HG02623 (cell line): Measurements from ENCODE around the gene GYPC.
A peak's percentile ranks its signal among the peaks of the same experiment; 100 is the strongest.
"Not testable (repeated sequence)": the region's sequence is repeated elsewhere in the genome, so short reads cannot be mapped to it uniquely, and the experiment has no call there.

Source experiments
- ATAC-seq: cut with Tn5 transposase; IDR thresholded peaks from one replicate; pipeline ENCODE4 v1.9.1; 2021; ENCODE audit warnings: moderate library complexity; ENCODE audit not compliant: unreplicated experiment

Gene GYPC

GRCh38 chr2:126648345-126648786 lies 7.6 kb upstream of the GYPC start:
- not testable (repeated sequence) for ATAC-seq

DNA sequence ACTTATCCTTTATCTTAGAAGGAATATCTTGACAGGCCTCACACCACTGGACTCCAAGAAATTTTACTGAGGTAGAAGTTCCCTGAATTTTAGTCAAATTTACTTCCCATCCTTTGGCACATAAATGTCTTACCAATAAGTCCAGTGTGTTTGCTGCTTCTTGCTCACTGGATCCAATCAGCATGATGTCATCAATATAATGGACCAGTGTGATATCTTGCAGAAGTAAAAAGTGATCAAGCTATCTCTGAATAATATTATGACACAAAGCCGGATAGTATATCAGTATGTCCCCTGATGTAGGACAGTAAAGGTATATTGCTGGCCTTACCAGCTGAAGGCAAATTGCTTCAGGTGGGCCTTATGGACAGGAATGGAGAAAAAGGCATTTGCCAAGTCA lies 6.9 kb upstream of the GYPC start:
- no peak for ATAC-seq

DNA sequence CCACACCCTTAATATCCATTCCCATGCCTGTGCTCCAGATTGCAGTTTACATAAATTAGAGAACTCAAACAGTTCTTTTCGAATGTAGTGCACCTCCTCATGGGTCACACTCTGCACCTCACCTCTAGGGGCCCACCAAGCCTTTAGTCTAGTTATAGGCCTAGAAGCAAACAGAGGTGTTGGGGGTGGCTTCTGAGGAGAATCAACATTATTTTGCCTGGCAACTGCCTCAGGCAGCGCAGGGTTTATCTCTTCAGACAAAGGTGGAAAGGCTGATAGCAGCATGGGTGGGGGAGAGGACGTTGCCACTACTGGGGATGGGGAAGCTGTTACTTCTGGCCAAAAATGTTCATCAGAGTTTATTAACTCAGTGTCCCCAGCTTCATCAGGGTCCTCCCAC lies 5.0 kb upstream of the GYPC start:
- no peak for ATAC-seq

- ATAC-seq, result no peak
Measured at GRCh38 chr2:126652323-126652891, 3.6 kb upstream of the GYPC start.

GRCh38 chr2:126653109-126653508 lies 2.8 kb upstream of the GYPC start:
- ATAC-seq, result no peak

DNA sequence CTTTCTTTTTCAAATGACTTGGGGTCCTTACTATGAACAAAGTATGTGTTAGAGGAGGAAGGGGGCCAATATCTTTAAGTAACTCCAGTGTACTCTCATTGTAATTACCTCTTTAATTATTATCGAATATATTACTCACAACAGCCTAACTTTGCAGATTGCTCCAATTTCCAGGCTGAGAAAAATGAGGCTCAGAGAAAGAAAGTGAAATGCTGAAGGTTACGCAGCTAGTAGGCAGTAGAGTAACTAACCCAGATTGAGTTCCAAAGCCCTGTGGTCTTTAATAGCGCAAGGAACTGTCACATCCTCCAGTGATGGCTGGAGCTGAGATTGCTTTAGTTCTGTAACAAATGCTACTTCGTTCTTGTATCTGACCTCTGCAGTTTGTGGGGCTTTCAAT lies 2.2 kb upstream of the GYPC start:
- ATAC-seq, result no peak

DNA sequence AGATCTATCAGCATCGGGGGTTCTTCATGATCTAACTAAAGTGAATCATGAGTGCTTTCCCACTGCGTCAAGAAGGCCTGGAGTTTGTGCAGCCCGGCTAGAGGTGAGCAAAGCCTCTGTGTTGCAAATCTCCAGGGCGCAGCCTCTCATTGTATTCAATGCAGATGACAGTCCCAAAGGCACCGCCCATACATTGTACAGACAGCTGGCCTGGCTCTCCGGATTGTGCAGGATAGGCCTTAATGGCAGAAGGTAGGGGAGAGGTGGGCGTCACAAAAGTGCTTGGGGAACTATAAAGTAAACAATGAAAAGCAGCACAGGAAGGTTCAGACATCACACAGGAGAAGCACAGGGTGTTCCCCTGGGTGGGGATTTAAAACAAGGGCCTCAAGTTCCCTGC lies 907 bp upstream of the GYPC start:
- ATAC-seq, result no peak

DNA sequence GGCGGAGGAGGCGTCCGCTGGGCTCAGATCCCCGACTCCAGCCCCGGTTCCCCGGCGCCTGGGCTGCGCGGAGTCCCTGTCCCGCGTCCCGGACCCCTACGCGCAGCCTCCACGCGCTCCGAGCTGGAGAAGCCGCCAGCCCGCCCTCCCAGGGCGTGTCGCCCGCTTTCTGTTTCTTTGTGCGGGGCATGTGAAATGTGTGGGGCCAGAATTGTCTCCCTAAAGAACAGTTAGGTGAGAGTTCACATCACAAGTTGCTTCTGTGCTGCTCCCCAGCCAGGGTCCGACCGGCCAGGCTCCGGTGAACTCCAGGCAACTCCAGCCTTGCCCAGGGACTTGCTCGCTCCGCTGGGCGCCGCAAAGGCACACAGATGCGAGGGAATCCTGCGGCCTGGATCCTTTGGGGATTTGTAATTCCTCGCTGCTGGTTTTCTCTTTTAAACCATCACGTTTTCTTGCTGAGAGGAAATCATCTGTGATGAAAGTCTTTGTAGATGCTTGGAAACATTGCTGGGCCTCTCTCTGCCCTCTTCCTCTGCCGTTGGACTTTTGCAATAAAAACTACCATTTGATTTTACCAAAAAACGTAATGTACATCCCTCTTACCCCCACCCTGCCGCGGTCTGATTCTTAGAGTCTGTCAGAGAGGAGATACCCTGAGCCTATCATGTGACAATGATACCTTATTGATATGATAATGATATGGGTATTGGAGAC lies 631 bp downstream of the GYPC start:
- peak; percentile 24 for ATAC-seq

GRCh38 chr2:126657148-126657635 lies 1.2 kb downstream of the GYPC start:
- peak; percentile 18 for ATAC-seq

GRCh38 chr2:126657636-126658318 lies 1.8 kb downstream of the GYPC start:
- peak; percentile 59 for ATAC-seq

DNA sequence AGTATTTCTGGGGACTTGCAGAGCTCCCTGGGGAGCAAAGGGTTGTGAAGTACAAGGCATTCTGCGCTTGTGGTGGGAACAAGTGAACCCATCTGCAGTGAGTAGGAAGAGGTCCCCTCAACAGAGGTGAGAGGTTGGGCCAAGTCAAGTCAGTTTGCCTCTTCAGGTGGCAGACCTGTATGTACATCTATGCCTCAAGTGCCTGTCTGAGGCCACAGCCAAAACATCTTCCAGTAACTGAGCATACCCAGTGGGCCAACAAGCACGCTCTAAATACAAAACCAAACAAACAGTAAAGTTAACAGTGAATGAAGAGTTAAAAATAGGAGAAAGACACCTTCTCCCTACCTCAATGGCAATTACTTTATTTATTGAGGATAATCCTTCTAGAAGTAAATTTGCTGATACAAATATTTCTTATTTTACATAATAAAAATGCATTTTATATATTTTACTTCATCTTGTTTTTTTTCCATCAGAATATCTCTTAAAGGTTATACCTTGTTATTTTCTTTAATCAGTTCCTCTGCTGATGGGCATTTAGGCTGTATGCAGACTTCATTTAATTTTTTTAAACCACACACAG lies 2.5 kb downstream of the GYPC start:
- ATAC-seq, result peak; percentile 11

DNA sequence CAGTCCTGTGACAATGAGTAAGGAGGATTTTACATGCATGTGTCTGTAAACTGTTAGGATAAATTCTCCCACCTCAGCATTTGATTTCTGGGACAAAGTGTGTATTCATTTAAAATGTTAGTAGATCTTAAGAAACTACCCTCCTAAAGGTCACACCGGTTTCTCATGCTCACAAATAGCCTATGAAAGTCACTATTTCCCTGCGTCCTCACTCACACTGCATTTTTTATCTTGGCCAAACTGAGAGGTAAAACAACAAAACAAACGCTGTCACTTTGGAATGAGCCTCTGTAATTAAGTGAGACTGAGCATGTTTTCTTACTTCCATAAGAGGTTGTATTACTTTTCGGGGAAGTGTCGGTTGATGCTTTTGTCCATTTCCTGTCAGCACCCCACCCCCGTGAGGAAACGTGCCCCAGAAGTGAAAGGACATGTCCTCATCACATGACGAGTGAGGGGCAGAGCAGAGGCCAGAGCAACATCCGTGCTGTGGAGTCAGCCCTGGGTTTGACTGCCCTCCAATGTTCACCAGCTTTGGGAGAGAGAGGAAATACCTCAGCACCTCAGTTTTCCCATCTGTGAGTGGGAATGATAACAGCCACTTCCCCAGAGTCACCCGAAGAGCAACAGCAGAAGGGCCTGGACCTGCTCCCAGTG lies 3.1 kb downstream of the GYPC start:
- peak; percentile 27 for ATAC-seq

GRCh38 chr2:126659562-126660467 lies 3.9 kb downstream of the GYPC start:
- no peak for ATAC-seq

GRCh38 chr2:126660971-126661370 lies 5.0 kb downstream of the GYPC start:
- no peak for ATAC-seq

DNA sequence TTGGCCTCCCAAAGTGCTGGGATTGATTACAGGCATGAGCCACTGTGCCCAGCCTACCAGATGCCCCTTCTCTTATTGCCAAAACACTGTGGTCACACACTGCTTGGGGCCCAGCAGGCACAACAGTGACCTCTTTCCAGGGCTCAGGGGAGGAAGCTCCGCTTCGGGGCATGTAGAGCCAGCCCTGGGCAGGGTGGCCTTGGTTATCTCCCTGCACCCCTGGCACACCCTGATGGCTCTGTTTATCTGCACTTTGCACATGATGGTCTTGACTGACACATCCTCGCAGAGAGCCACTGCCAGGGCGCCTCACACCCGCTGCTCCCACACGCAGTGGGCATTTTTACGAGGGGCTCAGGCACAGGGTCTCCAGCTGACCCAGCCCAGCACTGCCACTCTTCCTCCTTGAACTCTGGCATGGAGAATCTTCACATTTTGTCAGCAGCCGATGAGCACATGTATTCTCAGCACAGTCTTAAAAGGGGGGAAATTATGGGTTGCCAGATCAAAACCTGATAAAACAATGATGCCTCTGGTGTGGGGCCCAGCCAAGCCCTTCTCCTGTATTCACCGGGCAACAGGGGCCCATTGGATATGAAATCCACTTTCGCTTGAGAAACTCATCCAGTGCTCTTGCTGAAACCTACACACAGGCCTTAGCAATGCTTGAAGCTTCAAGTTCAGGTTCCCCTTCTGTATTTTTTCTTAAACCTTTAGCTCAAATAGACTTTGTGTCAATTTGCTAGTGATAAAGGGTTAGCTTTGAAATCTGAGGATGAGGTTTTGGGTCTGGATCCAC lies 5.9 kb downstream of the GYPC start:
- no peak for ATAC-seq

DNA sequence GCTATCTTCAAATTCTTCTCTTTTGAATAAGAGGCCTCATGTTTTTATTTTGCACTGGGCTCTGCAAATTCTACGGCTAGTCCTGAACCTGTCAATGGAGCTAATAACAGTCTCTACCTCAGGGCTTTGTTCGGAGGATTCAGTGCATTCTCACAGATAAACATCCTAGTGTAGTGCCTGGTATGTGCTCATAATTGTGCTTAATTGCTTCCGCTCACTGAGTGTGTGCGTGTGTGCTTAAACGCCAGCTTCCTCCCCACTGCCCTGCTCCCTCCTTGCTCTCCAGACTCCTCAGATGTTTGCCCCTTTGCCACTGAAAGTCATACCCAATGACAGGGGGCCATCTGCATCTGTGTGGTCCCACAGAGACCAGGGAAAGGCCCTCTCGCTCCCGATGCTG lies 6.7 kb downstream of the GYPC start:
- no peak for ATAC-seq

DNA sequence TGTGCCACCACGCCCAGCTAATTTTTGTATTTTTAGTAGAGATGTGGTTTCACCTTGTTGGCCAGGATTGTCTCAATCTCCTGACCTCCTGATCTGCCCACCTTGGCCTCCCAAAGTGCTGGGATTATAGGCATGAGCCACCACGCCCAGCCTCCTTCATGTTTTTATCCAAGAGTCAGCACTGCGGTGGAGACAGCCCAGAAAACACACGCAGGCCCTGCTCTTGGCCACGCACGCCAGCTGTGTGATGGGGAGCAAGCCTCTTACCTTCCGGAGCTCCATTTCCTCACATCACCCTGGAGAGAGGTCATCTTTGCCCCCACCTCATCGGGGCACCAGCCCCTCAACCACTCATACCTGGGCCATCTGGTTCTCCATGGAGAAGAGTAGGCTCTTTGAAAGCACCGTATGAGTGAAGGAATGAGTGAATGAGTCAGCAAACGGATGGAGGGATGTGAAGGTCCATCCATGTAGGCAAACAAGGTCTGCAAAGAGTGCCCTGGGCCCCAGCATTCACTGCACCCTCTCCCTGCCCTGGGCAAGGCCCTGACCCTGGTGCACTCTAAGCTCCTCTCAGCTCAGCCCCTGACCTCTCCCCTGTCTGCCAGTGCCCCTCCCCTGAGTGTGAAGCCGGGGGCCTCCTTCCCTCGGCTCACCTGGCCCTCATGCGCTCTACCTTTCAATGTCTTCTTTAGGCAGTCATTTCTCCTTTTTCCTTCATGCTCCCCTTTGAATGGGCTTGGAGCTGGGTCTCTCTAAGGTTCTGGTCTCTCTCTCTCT lies 7.4 kb downstream of the GYPC start:
- ATAC-seq, result no peak

DNA sequence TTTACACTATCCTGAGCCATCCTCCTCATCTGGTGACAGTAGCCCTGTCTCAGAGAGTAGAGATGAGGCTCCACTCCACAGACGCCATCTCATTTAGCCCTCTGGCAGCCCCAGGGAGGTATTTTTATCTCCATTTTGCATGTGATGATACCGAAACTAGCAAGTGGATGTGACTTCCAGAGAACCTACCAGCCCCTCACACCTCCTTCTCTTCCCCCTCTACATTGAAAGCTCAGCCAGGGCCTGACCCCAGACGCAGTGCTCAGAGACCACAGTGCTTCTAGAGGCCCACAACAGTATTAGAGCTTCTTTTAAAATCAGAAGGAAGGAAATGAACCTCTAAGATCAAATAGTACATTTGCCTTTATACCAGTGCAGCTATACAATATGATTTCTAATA lies 8.3 kb downstream of the GYPC start:
- ATAC-seq, result peak; percentile 76

- ATAC-seq, result peak; percentile 26
Measured at GRCh38 chr2:126664639-126665038, 8.7 kb downstream of the GYPC start.
